Panc1 (cell line): ENCODE measurements around the gene BRINP3. TPM values are rescaled to one million over a fixed set of nuclear protein-coding genes. Genes with fewer than 3 reads are reported as not detected.

Experiments used
- ATAC-seq: fragments of 200-7000 bp; cut with Tn5 transposase; 2 replicates; pipeline ENCODE4 v1.9.1; 2020; ENCODE audit warnings: mild to moderate bottlenecking, moderate library complexity
- Bru-seq: library from RNA; stranded (reverse); fragments of 400-500 nt; gene quantifications from one replicate; lab custom pipeline; 2021; lab: Mats Ljungman, UMichigan
- BruChase-seq, 2 experiments: library from RNA; stranded (reverse); fragments of 400-500 nt; gene quantifications; one replicate each; lab custom pipeline; 2021; lab: Mats Ljungman, UMichigan
- BruUV-seq: library from RNA; stranded (reverse); fragments of 400-500 nt; replicated peaks from 2 replicates; lab custom pipeline; 2021; lab: Mats Ljungman, UMichigan
- CTCF ChIA-PET: fragments of 300-600 bp; sonication (Branson Sonifier 250); formaldehyde crosslinking; loops from one replicate; lab custom pipeline; 2022; ENCODE audit warnings: antibody characterized with exemption; lab: Charles Lee
- POLR2A ChIA-PET: fragments of 300-600 bp; sonication (Branson Sonifier 250); formaldehyde crosslinking; loops from one replicate; lab custom pipeline; 2022; ENCODE audit warnings: antibody characterized with exemption; lab: Charles Lee
- DNase-seq: peaks from one replicate; pipeline ENCODE4 v3.0.0-alpha.2; 2010; ENCODE audit warnings: low read depth, low spot score
- H3K27ac ChIP-seq: 2 replicates; pipeline ENCODE4 v1.5.1; 2011; ENCODE audit warnings: mild to moderate bottlenecking, low read length, inconsistent platforms
- H3K27me3 ChIP-seq: fragments of 200-500 bp; sonication (Bioruptor generic); 2 replicates; pipeline ENCODE4 v1.6.0; 2014; ENCODE audit warnings: low read length, inconsistent platforms; ENCODE audit not compliant: control insufficient read depth, insufficient read depth
- H3K36me3 ChIP-seq: fragments of 200-500 bp; sonication (Bioruptor generic); 2 replicates; pipeline ENCODE4 v1.5.1; 2014; ENCODE audit warnings: inconsistent platforms, mild to moderate bottlenecking, low read length, moderate library complexity; ENCODE audit not compliant: control insufficient read depth, insufficient read depth
- H3K4me1 ChIP-seq: 2 replicates; pipeline ENCODE4 v1.5.1; 2011; ENCODE audit warnings: inconsistent platforms, mild to moderate bottlenecking, low read length, moderate library complexity; ENCODE audit not compliant: control insufficient read depth, insufficient read depth
- H3K4me3 ChIP-seq, 2 experiments: 2 replicates each; pipeline ENCODE4 v1.5.1; 2011 to 2012; ENCODE audit warnings: low read depth in 2 of 2, low read length in 2 of 2, mild to moderate bottlenecking in 2 of 2, inconsistent platforms in 1 of 2, moderate library complexity in 1 of 2
- H3K9me3 ChIP-seq: fragments of 200-500 bp; sonication (Bioruptor generic); 2 replicates; pipeline ENCODE4 v1.5.1; 2014; ENCODE audit warnings: low read depth, mild to moderate bottlenecking, inconsistent platforms, low read length, moderate library complexity; ENCODE audit not compliant: control insufficient read depth, insufficient read depth
- CTCF ChIP-seq: fragments of 450-650 bp; IDR thresholded peaks from 2 replicates; pipeline ENCODE4 v1.5.1; 2017; ENCODE audit warnings: mild to moderate bottlenecking
- POLR2AphosphoS5 ChIP-seq: IDR thresholded peaks from 2 replicates; pipeline ENCODE4 v1.6.1; 2012; ENCODE audit warnings: mild to moderate bottlenecking, low read depth, low read length, moderate library complexity
- REST ChIP-seq, 2 experiments: IDR thresholded peaks; 2 replicates each; pipeline ENCODE4 v1.6.1; 2011 to 2012; ENCODE audit warnings: low read depth in 2 of 2, control low read depth in 1 of 2, low read length in 1 of 2, mild to moderate bottlenecking in 1 of 2, moderate library complexity in 1 of 2; ENCODE audit not compliant: insufficient read depth in 1 of 2
- SIN3A ChIP-seq: IDR thresholded peaks from 2 replicates; pipeline ENCODE4 v1.6.1; 2012; ENCODE audit warnings: low read depth, mild to moderate bottlenecking, low read length, moderate library complexity, borderline replicate concordance; ENCODE audit not compliant: insufficient read depth
- TCF7L2 ChIP-seq: IDR thresholded peaks from 2 replicates; pipeline ENCODE4 v1.6.1; 2011; ENCODE audit warnings: mild to moderate bottlenecking, low read depth, low read length, inconsistent platforms
- in situ Hi-C: cut with HindIII; loops from 2 replicates; pipeline ENCODE4 v1.10.0; 2016; ENCODE audit warnings: low sequenced_read_pairs, low pct_unique_long_range_greater_than_20kb
- intact Hi-C: fragments of 100-400 bp; cut with micrococcal nuclease; formaldehyde crosslinking; loops from one replicate; pipeline ENCODE4 v1.10.0; 2022; ENCODE audit not compliant: unreplicated experiment
- long read RNA-seq: library from polyadenylated mRNA; unstranded; transcript quantifications from one replicate; pipeline ENCODE4 v2.0.0, GENCODE V29; 2021; ENCODE audit not compliant: unreplicated experiment
- polyA plus RNA-seq: library from polyadenylated mRNA; unstranded; fragments of >200 nt; gene quantifications from one replicate; pipeline ENCODE4 v1.2.1, GENCODE V29; 2012; ENCODE audit warnings: missing spikeins; ENCODE audit not compliant: insufficient read length
- total RNA-seq: library from RNA; stranded (reverse); gene quantifications from one replicate; pipeline ENCODE4 v1.2.1, GENCODE V29; 2021; ENCODE audit not compliant: unreplicated experiment

The BRINP3 gene
- total RNA-seq (1.0 TPM), Bru-seq, nascent RNA (percentile 22 among the genes with signal in this experiment), BruChase-seq, experiment 1, labeled RNA remaining after a 2-hour chase (percentile 16 among the genes with signal in this experiment), BruChase-seq, experiment 2, labeled RNA remaining after a 6-hour chase (percentile 12 among the genes with signal in this experiment)
- 0.50 TPM for polyA plus RNA-seq
- long read RNA-seq, result 0 reads

GRCh38 chr1:190477762-190478148 lies at the start of gene BRINP3:
BRINP3 (minus strand) TSS chr1:190477864.
- no peak for TF ChIP-seq TCF7L2
- TF ChIP-seq CTCF, result no peak
- no peak for TF ChIP-seq REST (IDR thresholded peaks at IDR 0.05; ENCODE audit: insufficient read depth in 1 of 2, low read depth in 2 of 2, low read length in 1 of 2)
- TF ChIP-seq POLR2AphosphoS5, result no peak
- no peak for TF ChIP-seq SIN3A
- intact Hi-C loops, result no loop called here
- in situ Hi-C loops, result no loop called here
- peak; percentile 40; the same call in 1 of the 2 replicates for ATAC-seq
- no peak within 1 kb of the TSS; the same call in 1 of the 2 replicates for H3K27ac ChIP-seq
- no peak for DNase-seq
- ChIA-PET CTCF (no interaction called here), POLR2A (no interaction called here)
- BruUV-seq, result no TSS peak
- H3K36me3 ChIP-seq, result no peaks in the 10 kb centered on the region
- H3K4me1 ChIP-seq, result peaks cover 8% of the 10 kb centered on the region
- peaks cover 14% of the 10 kb centered on the region; the same call in 1 of the 2 replicates for H3K27me3 ChIP-seq
- no peaks in the 10 kb centered on the region for H3K9me3 ChIP-seq
- peak within 1 kb of the TSS; percentile 49 to 73 for H3K4me3 ChIP-seq

- Histone ChIP-seq H3K4me1 (no peaks in the 10 kb centered on the region), H3K36me3 (no peaks in the 10 kb centered on the region), H3K27me3 (no peaks in the 10 kb centered on the region), H3K27ac (no peak overlapping the region), H3K9me3 (no peaks in the 10 kb centered on the region), H3K4me3 (no peak overlapping the region)
- in situ Hi-C loops, result no loop called here
- POLR2A ChIA-PET, result no interaction called here
- intact Hi-C loops, result no loop called here
- CTCF ChIA-PET, result no interaction called here
- no peak for TF ChIP-seq TCF7L2
- TF ChIP-seq SIN3A, result no peak
- TF ChIP-seq CTCF, result no peak
- TF ChIP-seq REST (IDR thresholded peaks at IDR 0.05; ENCODE audit: insufficient read depth in 1 of 2, low read depth in 2 of 2, low read length in 1 of 2), result no peak
- TF ChIP-seq POLR2AphosphoS5, result no peak
- DNase-seq, result no peak
- no peak for ATAC-seq
- BruUV-seq, result no TSS peak
Observed at GRCh38 chr1:190511554-190511953, 33.9 kb upstream of the BRINP3 start.
